T-helper 2 cell treated with Interferon-gamma antibody and Interleukin-4, amounts not matched to agents 5 μg/mL and 100 μg/mL, for 36 hours (primary cell): Measurements from ENCODE around the gene KRTAP9-3.
"Not testable (repeated sequence)": the region's sequence is repeated elsewhere in the genome, so short reads cannot be mapped to it uniquely, and the experiment has no call there.

Experiments
- DNase-seq: peaks from one replicate; pipeline ENCODE4 v3.0.0; 2021; ENCODE audit warnings: low spot score
- H3K27ac Mint-ChIP-seq: one replicate; pipeline ENCODE4 v1.8.0; 2021; ENCODE audit warnings: mild to moderate bottlenecking, mixed read lengths
- H3K27me3 Mint-ChIP-seq: one replicate; pipeline ENCODE4 v1.8.0; 2021; ENCODE audit warnings: low read depth, mixed read lengths
- H3K36me3 Mint-ChIP-seq: one replicate; pipeline ENCODE4 v1.8.0; 2021; ENCODE audit warnings: low read depth, mixed read lengths
- H3K4me1 Mint-ChIP-seq: one replicate; pipeline ENCODE4 v1.8.0; 2021; ENCODE audit warnings: low read depth, mixed read lengths
- H3K4me3 Mint-ChIP-seq: one replicate; pipeline ENCODE4 v1.8.0; 2022; ENCODE audit warnings: mild to moderate bottlenecking, moderate library complexity, mixed read lengths
- H3K9me3 Mint-ChIP-seq: one replicate; pipeline ENCODE4 v1.8.0; 2021; ENCODE audit warnings: mixed read lengths

Gene KRTAP9-3

GRCh38 chr17:41232399-41233105 is at the start of gene KRTAP9-3:
Gene KRTAP9-3, plus strand, starts transcription at chr17:41232449. Its CDS starts 53 bp downstream, at chr17:41232502.
- DNase-seq, H3K4me3 Mint-ChIP-seq, H3K27ac Mint-ChIP-seq, H3K9me3 Mint-ChIP-seq, H3K4me1 Mint-ChIP-seq, H3K36me3 Mint-ChIP-seq: not testable (repeated sequence)
- H3K27me3 Mint-ChIP-seq: peaks cover 16% of the 10 kb centered on the region

GRCh38 chr17:41184480-41184961 is 47.7 kb upstream of the KRTAP9-3 start, which contains the start of gene KRTAP4-1:
Gene KRTAP4-1, minus strand, starts transcription at chr17:41184911. Its CDS starts 57 bp downstream, at chr17:41184854.
- Mint-ChIP-seq H3K27ac (no peak within 1 kb of the TSS), H3K27me3 (peaks cover 4% of the 10 kb centered on the region), H3K4me1 (no peaks in the 10 kb centered on the region), H3K9me3 (no peaks in the 10 kb centered on the region), H3K36me3 (no peaks in the 10 kb centered on the region), H3K4me3 (no peak within 1 kb of the TSS)
- no peak for DNase-seq

GRCh38 chr17:41185001-41185400 is 47.2 kb upstream of the KRTAP9-3 start:
- H3K36me3 Mint-ChIP-seq: no peaks in the 10 kb centered on the region
- H3K4me1 Mint-ChIP-seq: no peaks in the 10 kb centered on the region
- H3K27me3 Mint-ChIP-seq: peaks cover 4% of the 10 kb centered on the region
- no peaks in the 10 kb centered on the region for H3K9me3 Mint-ChIP-seq
- no peak overlapping the region for H3K27ac Mint-ChIP-seq
- DNase-seq: no peak
- H3K4me3 Mint-ChIP-seq: no peak overlapping the region

- Mint-ChIP-seq H3K4me3 (no peak overlapping the region), H3K27ac (no peak overlapping the region), H3K27me3 (peaks cover 4% of the 10 kb centered on the region), H3K4me1 (no peaks in the 10 kb centered on the region), H3K36me3 (no peaks in the 10 kb centered on the region), H3K9me3 (no peaks in the 10 kb centered on the region)
- no peak for DNase-seq
Observed at GRCh38 chr17:41186872-41187271, 45.4 kb upstream of the KRTAP9-3 start.

- H3K4me3 Mint-ChIP-seq, H3K9me3 Mint-ChIP-seq, H3K27ac Mint-ChIP-seq, H3K4me1 Mint-ChIP-seq, H3K36me3 Mint-ChIP-seq, DNase-seq, H3K27me3 Mint-ChIP-seq: not testable (repeated sequence)
Observed at GRCh38 chr17:41189837-41190318, 42.4 kb upstream of the KRTAP9-3 start, which contains the start of gene KRTAP9-1. Gene KRTAP9-1, plus strand, starts transcription at chr17:41189887. Its CDS starts 0 bp downstream, at chr17:41189887.

- no peak for DNase-seq
- no peak overlapping the region for H3K27ac Mint-ChIP-seq
- H3K36me3 Mint-ChIP-seq: no peaks in the 10 kb centered on the region
- no peaks in the 10 kb centered on the region for H3K9me3 Mint-ChIP-seq
- H3K4me3 Mint-ChIP-seq: no peak overlapping the region
- H3K4me1 Mint-ChIP-seq: no peaks in the 10 kb centered on the region
- no peaks in the 10 kb centered on the region for H3K27me3 Mint-ChIP-seq
Observed at GRCh38 chr17:41190328-41190727, 41.9 kb upstream of the KRTAP9-3 start.

- Mint-ChIP-seq H3K9me3 (no peaks in the 10 kb centered on the region), H3K4me3 (no peak overlapping the region), H3K36me3 (no peaks in the 10 kb centered on the region), H3K4me1 (no peaks in the 10 kb centered on the region), H3K27me3 (no peaks in the 10 kb centered on the region), H3K27ac (no peak overlapping the region)
- DNase-seq: no peak
Observed at GRCh38 chr17:41196068-41196467, 36.2 kb upstream of the KRTAP9-3 start.

GRCh38 chr17:41199421-41200078 is 32.7 kb upstream of the KRTAP9-3 start:
- no peak overlapping the region for H3K4me3 Mint-ChIP-seq
- H3K4me1 Mint-ChIP-seq: no peaks in the 10 kb centered on the region
- no peak for DNase-seq
- no peaks in the 10 kb centered on the region for H3K27me3 Mint-ChIP-seq
- no peaks in the 10 kb centered on the region for H3K9me3 Mint-ChIP-seq
- no peak overlapping the region for H3K27ac Mint-ChIP-seq
- no peaks in the 10 kb centered on the region for H3K36me3 Mint-ChIP-seq

- no peak for DNase-seq
- no peaks in the 10 kb centered on the region for H3K36me3 Mint-ChIP-seq
- H3K27me3 Mint-ChIP-seq: peaks cover 26% of the 10 kb centered on the region
Observed at GRCh38 chr17:41211845-41212466, 20.3 kb upstream of the KRTAP9-3 start.

GRCh38 chr17:41212524-41213169 is 19.6 kb upstream of the KRTAP9-3 start:
- peaks cover 23% of the 10 kb centered on the region for H3K27me3 Mint-ChIP-seq
- no peaks in the 10 kb centered on the region for H3K36me3 Mint-ChIP-seq
- no peak for DNase-seq
- H3K4me3 Mint-ChIP-seq: no peak overlapping the region
- no peak overlapping the region for H3K27ac Mint-ChIP-seq
- no peaks in the 10 kb centered on the region for H3K9me3 Mint-ChIP-seq
- no peaks in the 10 kb centered on the region for H3K4me1 Mint-ChIP-seq

More at GRCh38 chr17:41211845-41212466, 20.3 kb upstream of the KRTAP9-3 start:
- no peaks in the 10 kb centered on the region for H3K4me1 Mint-ChIP-seq
- H3K27ac Mint-ChIP-seq: no peak overlapping the region
- no peaks in the 10 kb centered on the region for H3K9me3 Mint-ChIP-seq
- no peak overlapping the region for H3K4me3 Mint-ChIP-seq

- no peak overlapping the region for H3K4me3 Mint-ChIP-seq
- no peaks in the 10 kb centered on the region for H3K4me1 Mint-ChIP-seq
- no peak overlapping the region for H3K27ac Mint-ChIP-seq
- H3K36me3 Mint-ChIP-seq: no peaks in the 10 kb centered on the region
- H3K27me3 Mint-ChIP-seq: peaks cover 5% of the 10 kb centered on the region
- no peaks in the 10 kb centered on the region for H3K9me3 Mint-ChIP-seq
- no peak for DNase-seq
Observed at GRCh38 chr17:41215681-41216080, 16.6 kb upstream of the KRTAP9-3 start.

GRCh38 chr17:41223821-41224220 is 8.4 kb upstream of the KRTAP9-3 start:
- Mint-ChIP-seq H3K4me3 (no peak overlapping the region), H3K9me3 (no peaks in the 10 kb centered on the region), H3K27me3 (peaks cover 11% of the 10 kb centered on the region), H3K27ac (no peak overlapping the region), H3K4me1 (no peaks in the 10 kb centered on the region), H3K36me3 (no peaks in the 10 kb centered on the region)
- DNase-seq: no peak

GRCh38 chr17:41226051-41226450 is 6.2 kb upstream of the KRTAP9-3 start:
- Mint-ChIP-seq H3K4me1 (no peaks in the 10 kb centered on the region), H3K27me3 (peaks cover 13% of the 10 kb centered on the region), H3K9me3 (no peaks in the 10 kb centered on the region), H3K36me3 (no peaks in the 10 kb centered on the region), H3K27ac (no peak overlapping the region), H3K4me3 (no peak overlapping the region)
- no peak for DNase-seq
